SK-N-SH (cell line): ENCODE data around the gene PTPN14.

Experiments used
- CTCF ChIP-seq: fragments of 200-600 bp; sonication (generic); IDR thresholded peaks from 2 replicates; pipeline ENCODE4 v1.6.1; 2017; ENCODE audit warnings: antibody characterized with exemption, mild to moderate bottlenecking, moderate library complexity
- EP300 ChIP-seq, 2 experiments: IDR thresholded peaks; 2 replicates each; pipeline versions ENCODE4 v1.4.0 to v1.6.1; 2012; ENCODE audit warnings: borderline replicate concordance in 1 of 2, low read depth in 1 of 2, low read length in 1 of 2
- FOXJ3 ChIP-seq: sonication (generic); formaldehyde crosslinking; IDR thresholded peaks from 2 replicates; pipeline ENCODE4 v1.5.1; 2020; ENCODE audit warnings: mild to moderate bottlenecking, missing genetic modification reagents
- GABPA ChIP-seq: IDR thresholded peaks from 2 replicates; pipeline ENCODE4 v1.4.0; 2012; ENCODE audit warnings: low read depth, mild to moderate bottlenecking
- JUND ChIP-seq: IDR thresholded peaks from 2 replicates; pipeline ENCODE4 v1.4.0; 2012
- POLR2AphosphoS5 ChIP-seq: IDR thresholded peaks from 2 replicates; pipeline ENCODE4 v1.6.1; 2012; ENCODE audit warnings: low read depth, low read length
- RAD21 ChIP-seq: IDR thresholded peaks from 2 replicates; pipeline ENCODE4 v1.6.1; 2012; ENCODE audit warnings: mild to moderate bottlenecking, low read length
- TAF1 ChIP-seq: IDR thresholded peaks from 2 replicates; pipeline ENCODE4 v1.6.1; 2012; ENCODE audit warnings: low read depth, mild to moderate bottlenecking, low read length, moderate library complexity, borderline replicate concordance

DNA sequence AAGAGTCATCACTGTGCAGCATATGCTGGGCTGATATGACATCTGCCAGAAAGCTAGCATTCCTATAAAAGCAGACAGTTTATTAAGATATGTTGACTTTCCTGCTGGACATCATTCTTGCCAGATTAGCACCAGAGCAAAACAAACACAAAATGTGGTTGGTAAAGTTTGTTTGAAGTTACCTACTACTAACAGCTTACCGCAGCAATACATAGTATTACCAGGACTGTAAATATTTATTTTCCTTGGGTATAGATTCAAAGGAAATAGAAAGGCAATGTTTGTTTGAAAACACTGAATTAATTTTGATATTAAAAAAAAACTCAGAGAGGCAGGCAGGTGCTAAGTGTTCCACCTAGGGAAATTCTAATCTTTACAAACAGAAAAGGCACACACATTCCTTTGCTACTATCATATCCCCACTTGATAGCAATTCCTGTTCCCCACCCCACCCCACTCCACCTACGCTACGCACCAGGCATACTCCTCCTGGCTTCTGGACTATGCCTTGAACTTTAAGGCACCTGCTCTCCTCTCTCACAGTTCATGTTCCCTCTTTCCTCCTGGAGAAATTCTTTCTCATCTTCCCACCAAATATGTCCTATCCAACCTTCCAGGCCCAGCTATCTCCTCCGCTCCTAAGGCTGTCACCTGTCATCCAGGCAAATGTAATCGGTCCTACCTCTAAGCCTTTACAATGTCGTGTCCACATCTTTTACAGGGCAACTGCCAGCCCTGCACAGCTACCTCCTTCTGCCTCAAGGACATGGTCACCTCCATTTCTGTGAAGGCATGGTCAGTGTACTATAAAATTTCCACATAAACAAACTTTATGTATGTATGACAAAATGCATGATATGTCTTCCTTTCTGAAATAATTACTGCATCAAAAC lies 34.7 kb downstream of the PTPN14 start:
- no peak for TF ChIP-seq JUND
- no peak for TF ChIP-seq CTCF
- TF ChIP-seq RAD21 = no peak
- no peak for TF ChIP-seq EP300 (IDR thresholded peaks at IDR 0.05; ENCODE audit: borderline replicate concordance in 1 of 2, low read depth in 1 of 2, low read length in 1 of 2)
- TF ChIP-seq TAF1 = no peak
- TF ChIP-seq GABPA = no peak
- no peak for TF ChIP-seq FOXJ3
- TF ChIP-seq POLR2AphosphoS5 = no peak
